ENCODE data around the gene BRD3OS.

BRD3OS gene, protein sequence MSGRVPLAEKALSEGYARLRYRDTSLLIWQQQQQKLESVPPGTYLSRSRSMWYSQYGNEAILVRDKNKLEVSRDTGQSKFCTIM

DNA sequence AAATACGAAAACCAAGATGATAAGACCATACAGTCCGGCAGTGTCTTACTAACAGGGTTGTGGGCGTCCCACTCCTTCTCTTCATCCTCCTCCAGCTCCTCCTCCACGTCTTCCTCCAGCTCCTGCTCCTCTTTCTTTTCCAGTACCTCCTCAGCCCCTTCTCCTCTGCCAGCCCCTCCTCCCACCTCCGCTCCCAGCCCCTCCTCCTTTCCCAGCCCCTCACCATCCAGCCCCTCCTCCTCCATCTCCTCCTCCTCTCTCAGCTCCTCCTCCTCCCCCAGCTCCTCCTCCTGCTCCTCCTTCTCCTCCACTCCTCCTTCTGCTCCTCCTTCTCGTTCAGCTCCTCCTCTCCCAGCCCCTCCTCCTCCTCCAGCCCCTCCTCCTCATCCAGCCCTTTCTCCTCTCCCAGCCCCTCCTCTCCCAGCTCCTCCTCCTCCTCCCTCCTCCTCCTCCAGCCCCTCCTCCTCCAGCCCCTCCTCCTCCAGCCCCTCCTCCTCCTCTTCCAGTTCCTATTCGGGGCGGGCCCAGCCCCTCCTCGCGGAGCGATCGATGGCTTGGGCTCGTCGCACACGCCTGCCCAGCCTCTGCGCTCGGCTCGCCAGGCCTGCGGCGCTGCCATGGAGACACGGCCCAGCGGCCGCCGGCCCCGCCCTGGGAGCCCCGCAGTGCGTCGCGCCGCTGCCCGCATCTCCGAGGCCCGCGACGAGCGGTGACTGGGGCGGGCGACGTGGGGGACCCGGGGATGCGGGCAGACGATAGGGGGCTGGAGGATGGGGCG is at the start of gene BRD3OS:
TSS of gene BRD3OS (plus strand) at position 654 of the 778 bp plus-strand sequence. CDS start 1,267 bp downstream, outside the sequence.
- DNase-seq (ENCODE audit: low read depth), result peak; percentile 89

DNA sequence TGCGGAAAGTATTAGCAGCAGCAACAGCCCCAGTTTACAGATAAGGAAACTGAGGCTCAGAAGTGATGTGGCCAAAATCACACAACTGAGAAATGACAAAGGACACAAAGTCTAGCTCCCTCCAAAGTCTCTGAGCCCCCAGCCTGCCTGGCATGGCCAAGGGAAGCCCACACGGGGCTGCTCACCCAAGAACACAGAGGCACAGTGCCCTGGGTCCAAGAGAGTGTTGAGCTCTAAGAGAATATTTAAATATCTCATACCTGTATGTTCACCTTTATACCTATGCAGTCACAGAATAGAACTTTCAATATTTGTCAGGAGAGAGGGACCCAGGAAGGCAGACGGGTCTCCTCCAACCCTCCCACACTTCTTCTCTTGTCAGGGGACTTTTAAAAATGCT is 49.8 kb upstream of the BRD3OS start:
- no peak for DNase-seq (ENCODE audit: low read depth)

DNA sequence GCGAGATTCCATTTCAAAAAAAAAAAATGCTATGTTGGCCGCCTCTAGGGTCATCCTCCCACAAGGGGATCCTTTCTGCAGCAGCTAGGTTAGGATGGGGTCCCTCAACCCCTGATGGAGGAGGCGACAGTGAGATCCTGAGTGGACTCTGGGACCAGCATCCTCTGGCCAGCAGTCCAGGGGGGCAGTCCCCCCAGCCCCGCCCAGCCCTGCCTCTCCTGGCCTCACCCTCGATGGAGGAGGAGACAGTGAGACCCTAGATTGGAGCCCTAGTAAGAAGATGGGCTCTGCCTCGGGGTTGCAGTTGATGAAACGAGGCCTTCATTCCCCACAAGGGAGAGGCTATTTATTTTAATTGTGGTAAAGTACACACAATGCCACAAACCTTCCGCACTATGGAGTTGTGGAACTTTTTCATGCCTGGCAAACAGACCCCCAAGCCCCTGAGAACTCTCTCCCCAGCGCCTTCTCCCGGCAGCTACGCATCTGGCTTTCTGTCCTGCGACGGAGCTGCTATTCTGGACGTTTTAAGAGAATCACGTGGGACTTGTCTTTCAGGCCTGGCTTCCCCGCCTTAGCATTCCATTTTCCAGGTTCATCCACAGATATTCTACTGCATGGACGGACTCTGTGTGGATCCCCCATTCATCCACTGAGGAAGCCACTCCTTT is 49.0 kb upstream of the BRD3OS start:
- no peak for DNase-seq (ENCODE audit: low read depth)

DNA sequence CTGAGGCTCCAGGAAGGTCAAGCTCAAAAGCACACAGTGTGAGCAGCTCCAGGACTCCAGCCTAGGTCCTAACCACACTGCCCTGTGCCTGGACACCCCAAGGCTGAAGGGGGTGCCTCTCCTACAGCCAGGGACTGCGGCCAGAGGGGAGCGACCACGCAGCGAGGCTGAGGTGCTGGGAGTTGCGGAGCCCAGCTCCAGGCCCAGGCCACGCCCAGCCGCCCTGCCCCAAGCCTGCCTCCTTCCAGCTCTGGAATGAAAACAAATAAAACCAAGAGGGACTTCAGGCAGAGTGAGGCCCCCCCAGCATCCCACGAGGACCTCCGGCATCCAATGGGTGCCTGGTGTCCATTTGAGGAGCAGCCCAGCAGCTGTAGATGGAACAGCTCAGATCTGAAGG is 48.4 kb upstream of the BRD3OS start:
- no peak for DNase-seq (ENCODE audit: low read depth)

DNA sequence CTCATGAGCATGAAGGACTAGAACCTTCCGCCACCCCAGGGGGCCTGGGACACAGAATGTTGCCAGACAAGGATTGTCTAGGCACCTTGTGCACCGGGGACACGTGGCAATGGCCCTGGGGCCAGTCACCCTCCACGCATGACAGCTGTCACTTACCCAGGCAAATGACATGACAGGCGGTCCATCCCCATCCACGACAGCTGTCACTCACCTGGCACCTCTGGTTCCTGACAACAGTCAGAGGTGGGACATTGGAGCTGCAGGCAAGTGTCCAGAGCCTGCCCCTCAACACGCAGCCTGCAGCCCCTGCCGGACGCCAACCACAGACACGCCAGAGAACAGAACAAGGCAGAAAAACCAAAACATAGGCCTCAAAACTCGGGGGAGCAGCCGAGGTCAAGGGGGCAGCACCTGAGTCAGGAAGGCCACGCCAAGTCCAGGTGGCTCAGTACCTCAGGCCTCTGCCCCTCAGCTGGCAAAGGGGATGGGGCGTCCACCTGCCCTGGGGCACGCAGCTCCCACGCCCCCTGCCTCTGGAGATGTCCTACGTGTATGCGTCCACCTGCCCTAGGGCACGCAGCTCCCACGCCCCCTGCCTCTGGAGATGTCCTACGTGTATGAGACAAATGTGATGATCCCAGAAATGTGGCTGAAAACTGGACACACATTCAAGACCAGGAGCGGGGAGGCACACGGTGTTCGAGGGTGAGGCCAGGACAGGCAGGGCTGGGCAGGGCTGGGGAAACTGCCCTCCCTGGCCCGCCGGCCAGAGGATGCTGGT is 47.7 kb upstream of the BRD3OS start:
- no peak for DNase-seq (ENCODE audit: low read depth)

DNA sequence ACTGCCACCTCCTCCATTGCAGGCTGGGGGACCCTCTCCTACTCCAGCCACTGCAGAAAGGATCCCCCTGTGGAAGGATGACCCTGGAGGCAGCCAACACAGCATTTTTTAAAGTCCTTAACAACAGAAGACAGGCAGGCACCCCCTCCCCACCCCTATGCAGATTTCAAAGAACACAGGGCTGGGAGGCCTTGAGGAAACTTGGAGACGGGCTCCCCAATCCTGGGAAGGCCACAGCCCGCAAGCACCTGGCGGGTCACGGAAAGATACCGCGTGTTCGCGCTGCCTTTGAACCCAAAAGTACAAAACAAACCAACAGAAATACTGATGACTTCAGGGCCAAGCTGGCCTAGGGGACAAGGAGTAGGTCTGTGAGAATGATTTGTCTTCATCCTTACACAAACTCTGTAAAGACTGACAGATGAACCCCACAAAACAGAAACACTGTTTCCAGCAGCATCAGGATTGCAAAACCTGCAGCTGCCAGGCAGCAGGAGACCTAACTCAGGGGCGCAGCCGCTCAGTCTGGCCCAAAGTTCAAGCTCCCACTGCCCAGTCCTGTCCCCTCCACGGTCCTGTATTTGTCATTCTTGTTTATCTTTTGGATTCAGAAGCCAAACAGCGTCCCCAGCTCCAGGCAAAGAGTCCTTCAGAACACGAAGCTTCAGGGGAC is 46.9 kb upstream of the BRD3OS start:
- no peak for DNase-seq (ENCODE audit: low read depth)

DNA sequence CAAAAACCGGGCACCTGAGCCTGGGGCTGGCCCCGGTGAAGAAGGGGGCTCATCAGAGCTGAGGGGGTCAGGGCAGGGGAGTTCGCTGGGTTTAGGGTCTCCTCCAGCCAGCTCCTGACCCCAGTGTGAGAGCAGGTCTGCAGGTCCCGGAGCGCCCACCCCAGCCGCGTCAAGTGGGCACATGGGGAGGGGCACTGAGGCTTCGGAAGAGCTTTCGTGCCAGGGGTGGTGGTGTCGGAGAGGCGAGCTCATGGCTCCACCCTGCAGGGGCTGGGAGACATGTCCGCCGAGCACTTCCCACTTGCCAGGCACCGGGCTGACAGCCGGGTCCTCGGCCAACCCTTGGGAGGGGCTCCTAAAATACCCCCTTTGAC is 46.4 kb upstream of the BRD3OS start:
- no peak for DNase-seq (ENCODE audit: low read depth)

DNA sequence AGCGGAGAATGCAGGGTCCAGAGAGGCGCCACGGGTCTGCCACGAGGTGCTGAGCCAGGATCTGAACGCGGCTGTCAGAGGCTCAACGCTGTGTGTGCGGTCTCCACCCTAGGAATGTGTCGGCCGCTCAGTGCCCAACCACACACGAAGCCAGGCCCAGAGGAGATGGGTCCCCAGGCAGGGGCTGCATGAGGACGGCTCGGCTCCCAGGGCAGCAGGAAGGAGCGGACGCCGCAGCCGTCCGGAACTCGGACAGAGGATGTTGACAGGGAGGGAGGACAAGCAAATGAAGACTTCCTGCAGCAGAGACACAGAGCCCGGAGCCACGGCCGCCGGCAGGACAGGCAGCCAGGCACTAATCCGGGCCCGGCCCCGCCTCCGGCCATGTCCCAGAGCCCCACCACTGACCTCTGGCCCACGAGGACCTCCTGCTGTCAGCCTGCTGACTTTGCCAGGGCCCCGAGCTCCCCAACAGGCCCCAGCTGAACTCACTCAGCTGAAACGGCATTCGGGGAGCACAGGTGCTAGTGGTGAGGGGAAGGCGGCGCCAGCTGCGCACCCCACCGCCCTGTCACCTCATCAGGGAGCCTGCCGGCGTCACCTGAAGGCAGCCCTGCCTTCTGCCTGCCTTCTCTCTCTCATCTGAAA is 45.9 kb upstream of the BRD3OS start:
- DNase-seq (ENCODE audit: low read depth), result no peak

DNA sequence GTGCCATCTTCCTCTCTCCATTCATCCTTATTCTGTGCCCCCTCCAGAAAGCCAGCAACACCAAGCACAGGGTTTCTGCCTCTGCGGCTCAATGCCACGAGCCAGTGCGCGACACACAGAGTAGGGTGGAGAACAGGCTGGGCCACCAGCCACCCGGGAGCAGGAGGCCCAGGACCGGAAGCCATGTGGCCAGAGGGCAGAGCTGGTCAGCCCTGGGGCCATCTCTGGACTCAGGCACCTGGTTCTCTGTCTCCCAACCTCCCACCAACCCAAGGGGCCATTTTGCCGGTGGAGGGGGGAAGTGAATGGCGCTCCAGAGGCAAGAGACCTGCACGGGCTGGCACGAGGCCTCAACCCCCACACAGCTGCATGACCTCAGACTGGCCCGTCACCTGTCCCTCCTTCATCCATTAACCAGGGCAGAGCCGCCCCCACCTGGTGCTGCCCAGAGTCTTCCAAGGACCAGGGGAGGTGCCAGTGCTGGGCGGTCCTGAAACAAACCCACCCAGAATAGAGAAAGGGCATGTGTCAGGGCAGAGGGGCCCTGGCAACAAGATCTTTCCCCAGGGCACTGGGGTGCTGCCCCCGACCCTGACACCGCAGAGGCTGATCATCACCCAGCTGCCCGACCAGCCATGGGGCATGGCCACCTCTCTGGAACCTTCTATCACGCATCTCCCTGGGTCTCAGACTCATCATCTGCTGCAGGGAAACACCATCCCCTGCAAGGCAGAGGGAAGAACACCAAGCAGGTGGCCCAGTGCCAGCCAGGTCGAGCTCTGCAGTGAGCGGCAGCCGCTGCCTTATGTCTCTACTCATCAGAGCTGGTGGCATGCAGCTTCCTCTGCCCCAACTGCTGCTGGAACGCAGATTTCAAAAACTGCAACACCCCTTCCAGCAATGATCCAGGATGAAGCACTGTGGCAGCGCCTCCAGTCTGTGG is 45.1 kb upstream of the BRD3OS start:
- no peak for DNase-seq (ENCODE audit: low read depth)

DNA sequence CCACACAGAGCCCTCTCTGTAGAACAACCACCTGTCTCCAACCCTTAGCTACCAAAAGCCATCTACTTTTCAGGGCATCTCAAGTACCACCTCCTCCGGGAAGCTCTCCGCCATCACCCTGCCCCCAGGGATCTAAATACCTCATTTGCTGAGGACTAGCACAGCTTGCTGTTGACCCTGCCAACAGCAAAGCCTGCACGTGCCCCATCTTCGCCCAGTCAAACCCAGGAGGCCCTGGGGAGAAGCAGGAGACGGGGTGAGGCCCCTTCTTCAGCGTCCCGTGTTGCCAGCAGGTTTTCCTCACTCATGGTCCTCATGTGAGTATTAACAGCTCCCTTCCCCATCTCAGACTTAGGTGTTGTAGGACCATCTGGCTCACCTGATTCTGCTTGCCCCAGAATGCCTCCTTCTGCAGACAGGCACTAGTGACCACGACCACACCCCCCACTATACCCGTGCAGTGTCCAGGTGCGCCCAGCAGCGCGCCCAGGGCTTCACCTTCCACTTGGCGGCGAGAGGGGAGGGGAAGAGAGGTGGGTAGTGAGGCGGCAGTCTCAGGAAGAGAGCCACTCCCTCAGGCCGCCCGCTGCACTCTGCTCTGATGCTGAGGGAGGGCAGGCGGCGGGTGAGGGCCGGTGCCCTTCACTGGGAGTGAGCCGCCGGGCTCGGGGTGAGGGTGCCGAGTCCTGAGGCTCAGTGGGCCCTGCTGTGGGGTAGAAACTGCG is 44.3 kb upstream of the BRD3OS start:
- DNase-seq (ENCODE audit: low read depth), result no peak

DNA sequence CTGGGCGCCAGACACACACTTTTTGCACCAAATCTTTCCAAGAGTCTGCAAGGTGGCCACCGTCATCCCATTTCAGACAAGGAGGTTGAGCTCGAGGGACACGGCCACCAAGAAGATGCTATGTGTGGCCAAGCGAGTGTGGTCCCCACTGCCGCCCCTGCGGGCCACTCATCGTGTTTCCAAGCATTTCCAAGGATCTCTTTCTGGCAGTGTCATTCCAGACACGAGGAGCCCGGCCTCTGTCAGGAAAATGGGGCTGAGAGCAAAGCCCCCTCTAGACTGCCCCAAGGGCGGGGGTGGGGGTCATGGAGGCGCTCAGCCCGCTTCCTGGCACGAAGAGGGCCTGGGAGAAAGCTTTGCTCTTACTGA is 43.7 kb upstream of the BRD3OS start:
- DNase-seq (ENCODE audit: low read depth), result no peak

DNA sequence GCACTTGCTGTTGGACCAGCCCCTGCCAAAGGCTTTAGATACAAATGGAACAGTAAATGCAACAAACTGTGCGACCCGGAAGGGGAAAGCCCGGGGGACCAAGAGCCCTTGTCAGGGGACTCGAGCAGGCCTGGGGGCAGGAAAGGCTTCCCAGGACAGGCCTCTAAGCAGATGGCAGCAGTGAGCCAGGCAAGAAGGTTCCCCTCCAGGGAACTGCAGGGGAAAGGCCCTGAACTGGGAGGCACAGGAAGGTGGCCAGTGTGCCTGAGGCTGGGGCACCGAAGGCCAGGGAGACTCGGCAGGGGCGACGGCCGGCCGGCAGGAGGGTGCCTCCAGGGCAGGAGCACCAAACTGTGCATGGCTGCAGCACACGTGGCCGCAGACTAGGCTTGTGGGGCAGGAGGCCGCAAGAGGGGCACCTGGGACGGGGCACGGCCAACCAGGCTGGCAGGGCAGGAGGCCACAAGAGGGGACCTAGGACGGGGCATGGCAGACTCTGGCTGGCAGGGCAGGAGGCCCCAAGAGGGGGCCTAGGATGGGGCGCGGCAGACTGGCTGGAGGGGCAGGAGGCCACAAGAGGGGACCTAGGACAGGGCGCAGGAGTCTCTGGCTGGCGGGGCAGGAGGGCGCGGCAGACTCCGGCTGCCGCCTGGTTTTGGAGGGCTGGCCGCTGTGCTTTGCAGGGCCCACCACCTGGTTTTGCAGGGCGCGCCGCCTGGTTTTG is 43.2 kb upstream of the BRD3OS start:
- no peak for DNase-seq (ENCODE audit: low read depth)

DNA sequence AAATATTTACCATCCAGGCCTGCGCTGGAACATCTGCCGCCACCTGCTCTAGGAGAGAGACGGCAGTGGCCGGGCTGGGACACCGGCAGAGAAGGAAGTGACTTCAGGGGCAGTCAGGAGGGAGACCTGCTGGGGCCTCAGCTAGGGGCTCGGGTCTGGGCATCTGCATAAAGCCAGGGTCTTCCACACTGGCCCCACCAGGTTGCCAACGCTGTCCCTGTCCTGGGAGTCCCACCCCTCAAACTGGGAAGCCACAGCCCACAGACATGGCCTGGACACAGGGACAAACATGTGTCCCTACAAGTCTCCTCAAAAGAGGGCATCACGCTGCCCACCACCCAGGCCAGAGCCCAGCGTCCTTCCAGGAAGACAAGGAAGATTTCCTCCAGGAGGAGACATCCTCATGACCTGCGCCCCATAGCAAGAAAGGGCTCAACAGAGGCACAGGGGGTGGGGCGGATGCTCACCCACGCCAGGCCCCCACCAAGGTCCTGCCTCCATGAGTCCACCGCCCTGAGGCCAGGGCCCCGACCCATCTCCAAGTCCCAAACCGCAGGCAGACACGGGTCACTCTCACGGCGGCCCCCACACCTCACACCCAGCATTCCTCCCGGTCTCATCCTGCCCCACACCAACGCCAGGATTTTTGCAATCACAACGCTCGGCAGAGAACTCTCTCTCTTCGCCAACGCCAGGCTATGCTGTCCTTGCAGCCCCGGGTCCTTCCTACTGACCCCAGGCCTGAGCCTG is 42.1 kb upstream of the BRD3OS start:
- no peak for DNase-seq (ENCODE audit: low read depth)

DNA sequence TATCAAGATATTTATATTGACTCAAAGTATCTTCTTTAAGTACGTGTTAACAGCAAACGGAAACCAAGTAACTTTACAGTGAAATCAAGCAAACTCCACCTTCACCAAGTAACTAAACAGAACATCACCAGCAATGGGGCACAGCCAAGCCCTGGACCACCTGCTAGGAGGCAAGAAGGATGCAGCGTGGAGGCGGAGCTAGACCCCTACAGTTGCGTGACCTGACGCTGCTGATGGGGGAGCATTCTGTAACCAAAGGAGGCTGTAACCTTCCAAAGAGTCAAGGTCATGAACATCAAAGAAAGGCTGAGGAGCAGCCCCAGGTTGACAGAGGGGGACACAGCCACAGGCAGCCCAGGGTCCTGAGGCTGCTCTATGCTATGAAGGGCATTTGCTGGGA is 39.2 kb upstream of the BRD3OS start:
- DNase-seq (ENCODE audit: low read depth), result no peak

DNA sequence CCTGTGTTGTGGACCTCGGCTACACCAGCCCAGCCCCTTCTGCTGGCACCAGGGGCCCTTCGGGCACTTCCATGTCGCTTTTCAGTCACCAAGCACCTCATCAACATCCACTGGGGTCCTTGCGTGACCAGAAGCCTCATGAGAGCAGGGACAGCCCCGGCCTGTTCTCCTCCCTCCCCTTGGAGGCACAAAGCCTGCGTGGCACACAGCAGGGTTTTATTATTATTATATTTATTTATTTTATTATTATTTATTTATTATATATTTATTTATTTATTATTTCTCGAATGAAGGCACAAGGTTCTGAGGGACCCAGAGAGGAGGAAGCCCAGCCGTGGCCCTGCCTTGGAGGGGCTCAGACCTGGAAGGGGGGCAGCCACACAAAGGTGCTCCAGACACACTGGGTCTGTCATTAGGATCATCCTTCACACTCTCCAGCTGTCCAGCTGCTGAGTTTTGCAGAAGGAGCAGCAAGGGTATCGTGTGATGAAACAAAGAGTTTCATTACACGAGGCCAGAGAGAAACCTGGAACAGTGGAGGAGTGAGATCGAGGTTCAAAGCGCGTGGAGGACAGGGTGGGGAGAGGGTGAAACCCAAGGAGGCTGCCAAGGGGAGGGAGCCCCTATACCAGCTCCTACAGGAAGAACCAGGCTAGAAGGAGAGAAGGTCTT is 38.4 kb upstream of the BRD3OS start:
- no peak for DNase-seq (ENCODE audit: low read depth)

DNA sequence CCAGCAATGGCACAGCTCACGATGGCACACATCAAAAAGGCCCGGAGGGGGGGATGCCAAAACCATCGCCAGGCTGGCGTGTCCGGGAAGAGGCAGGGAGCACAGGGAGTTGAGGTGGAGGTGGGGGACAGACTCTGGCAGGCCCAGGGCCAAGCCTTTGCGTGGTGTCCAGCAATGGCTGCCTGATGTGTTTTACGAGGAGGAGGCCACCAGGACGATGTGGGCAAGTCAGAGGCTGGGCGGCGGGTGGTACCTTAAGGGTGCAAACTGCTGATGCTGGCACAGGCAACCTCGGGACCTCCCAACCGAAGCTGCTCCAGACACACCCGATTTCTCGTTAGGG is 37.9 kb upstream of the BRD3OS start:
- no peak for DNase-seq (ENCODE audit: low read depth)

DNA sequence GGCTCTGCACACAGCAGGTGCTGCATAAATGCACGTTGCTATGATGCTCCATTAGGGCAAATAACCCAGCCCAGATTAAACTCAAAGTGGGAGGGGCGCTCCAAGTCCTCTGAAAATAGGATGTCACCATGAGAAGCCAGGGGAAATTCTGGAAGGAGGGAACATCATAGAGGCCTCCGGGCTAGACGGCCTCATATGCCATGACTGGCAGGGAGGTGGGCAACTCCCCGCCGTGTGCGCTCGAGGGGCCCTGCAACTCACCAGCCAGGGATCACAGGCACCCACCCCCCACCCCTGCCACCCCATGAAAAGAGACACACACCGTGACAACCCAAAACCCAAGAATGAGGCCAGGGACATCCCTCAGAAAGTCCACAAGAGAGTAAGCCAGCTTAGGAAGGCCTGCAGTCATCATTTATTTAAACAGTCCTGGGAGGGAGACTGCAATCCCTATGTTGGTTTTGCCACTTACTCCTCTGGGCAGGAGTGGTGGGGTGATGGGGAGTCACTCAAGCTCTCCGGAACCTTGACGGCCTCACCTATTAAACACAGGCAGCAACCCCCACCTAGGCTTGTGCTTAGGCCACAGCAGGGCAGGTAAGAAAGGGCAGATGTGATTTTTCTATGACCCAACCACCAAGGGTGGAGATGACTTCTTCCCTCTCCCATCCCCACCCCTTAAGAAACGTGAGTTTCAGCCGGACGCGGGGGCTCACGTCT is 37.2 kb upstream of the BRD3OS start:
- no peak for DNase-seq (ENCODE audit: low read depth)

All from stimulated activated CD8-positive, alpha-beta memory T cell treated with anti-CD3 and anti-CD28 coated beads, Interleukin-4, amount 100 ng/mL, for 24 hours (primary cell).